ENCODE results near the gene GRM7. TPM values are rescaled to one million over a fixed set of nuclear protein-coding genes. Genes with fewer than 3 reads are reported as not detected.

GRM7 gene
- total RNA-seq, 1 experiment from 2014 or later, result not detected

DNA sequence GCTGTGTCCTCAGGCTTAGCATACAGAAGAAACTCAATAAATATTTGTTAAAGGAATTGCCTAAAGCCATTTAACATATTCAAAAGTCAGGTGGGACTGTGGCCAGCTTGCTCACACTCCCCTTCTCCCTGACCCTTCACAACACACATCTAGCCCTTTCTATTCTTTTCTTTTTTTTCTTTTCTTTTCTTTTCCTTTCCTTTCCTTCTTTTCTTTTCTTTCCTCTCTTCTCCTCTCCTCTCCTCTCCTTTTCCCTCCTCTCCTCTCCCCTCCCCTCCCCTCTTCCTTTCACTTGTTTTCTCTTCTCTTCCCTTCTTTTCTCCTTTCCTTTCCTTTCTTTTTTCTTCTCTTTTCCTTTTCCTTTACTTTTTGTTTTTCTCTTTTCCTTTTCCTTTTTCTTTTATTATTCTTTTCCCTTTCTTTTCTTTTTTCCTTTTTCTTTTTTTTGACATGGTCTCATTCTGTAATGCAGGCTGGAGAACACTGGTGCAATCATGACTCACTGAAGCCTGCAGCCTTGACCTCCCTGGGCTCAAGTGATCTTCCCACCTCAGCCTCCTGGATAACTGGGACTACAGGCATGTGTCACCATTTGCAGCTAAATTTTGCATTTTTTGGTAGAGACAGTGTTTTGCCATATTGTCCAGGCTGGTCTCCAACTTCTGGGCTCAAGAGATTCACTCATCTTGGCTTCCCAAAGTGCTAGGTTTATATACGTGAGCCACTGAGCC lies 377.8 kb downstream of the GRM7 start (continued):
- TF ChIP-seq, protein P1, sequence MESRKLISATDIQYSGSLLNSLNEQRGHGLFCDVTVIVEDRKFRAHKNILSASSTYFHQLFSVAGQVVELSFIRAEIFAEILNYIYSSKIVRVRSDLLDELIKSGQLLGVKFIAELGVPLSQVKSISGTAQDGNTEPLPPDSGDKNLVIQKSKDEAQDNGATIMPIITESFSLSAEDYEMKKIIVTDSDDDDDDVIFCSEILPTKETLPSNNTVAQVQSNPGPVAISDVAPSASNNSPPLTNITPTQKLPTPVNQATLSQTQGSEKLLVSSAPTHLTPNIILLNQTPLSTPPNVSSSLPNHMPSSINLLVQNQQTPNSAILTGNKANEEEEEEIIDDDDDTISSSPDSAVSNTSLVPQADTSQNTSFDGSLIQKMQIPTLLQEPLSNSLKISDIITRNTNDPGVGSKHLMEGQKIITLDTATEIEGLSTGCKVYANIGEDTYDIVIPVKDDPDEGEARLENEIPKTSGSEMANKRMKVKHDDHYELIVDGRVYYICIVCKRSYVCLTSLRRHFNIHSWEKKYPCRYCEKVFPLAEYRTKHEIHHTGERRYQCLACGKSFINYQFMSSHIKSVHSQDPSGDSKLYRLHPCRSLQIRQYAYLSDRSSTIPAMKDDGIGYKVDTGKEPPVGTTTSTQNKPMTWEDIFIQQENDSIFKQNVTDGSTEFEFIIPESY (IDR thresholded peaks at IDR 0.05; ENCODE audit: extremely low read depth, insufficient replicate concordance, low read length), result no peak

DNA sequence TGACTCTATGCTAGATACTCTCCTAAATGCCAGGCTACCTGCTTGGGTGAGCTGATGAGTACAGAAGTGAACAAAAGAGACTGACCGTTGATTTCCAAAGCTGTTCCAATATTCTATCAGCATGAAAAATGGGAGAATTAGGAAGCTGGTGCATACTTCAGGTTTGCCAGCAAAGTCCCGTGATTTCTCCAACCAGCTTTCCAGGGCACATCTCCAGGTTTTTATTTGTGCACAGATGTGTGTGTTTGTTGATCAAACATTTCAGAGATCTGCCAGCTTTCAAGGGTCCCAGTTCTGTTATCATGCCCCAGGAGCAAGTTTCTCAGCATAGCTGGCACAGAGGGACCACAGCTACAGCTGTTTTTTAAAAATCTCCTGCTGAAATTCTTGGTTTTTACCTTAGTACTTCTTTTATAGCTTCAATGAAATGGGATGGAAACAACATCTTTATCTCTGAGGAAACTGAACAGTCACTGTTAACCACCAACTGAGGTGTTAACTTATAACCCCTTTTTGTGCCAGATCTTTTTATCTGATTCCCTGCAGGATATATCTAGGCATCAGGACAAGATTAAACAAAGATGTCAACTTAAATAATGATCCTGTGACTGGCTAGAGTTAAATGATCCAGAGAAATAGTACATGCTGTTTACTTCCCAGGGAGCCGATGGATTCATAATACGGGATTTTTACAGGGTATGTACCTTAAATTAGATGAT lies 380.8 kb downstream of the GRM7 start:
- Histone ChIP-seq H3K27me3 (ENCODE audit: insufficient read depth, low read length) (no peaks in the 10 kb centered on the region), H3K4me3 (replicated peaks in 1 of 2; ENCODE audit: low read depth in 1 of 2, low read length in 2 of 2) (no peak overlapping the region), H3K36me3 (ENCODE audit: control insufficient read depth in 1 of 2, insufficient read depth in 2 of 2, low read length in 2 of 2) (no peaks in the 10 kb centered on the region), H4K20me1 (ENCODE audit: insufficient read depth) (no peaks in the 10 kb centered on the region), H3K4me1 (ENCODE audit: control insufficient read depth in 1 of 2, insufficient read depth in 2 of 2, low read length in 2 of 2) (no peaks in the 10 kb centered on the region), H3K9ac (ENCODE audit: low read length) (no peak overlapping the region), H3K9me2 (ENCODE audit: insufficient read depth) (no peaks in the 10 kb centered on the region), H3K79me2 (ENCODE audit: insufficient read depth, low read length) (no peaks in the 10 kb centered on the region), H3K27ac (ENCODE audit: low read depth, low read length) (no peak overlapping the region), H3K4me2 (ENCODE audit: low read length) (no peak overlapping the region), H3K9me3 (ENCODE audit: control insufficient read depth in 1 of 2, insufficient read depth in 1 of 2, low read depth in 1 of 2, low read length in 2 of 2) (no peaks in the 10 kb centered on the region), H2AFZ (ENCODE audit: low read depth, low read length, poor library complexity, severe bottlenecking) (no peak overlapping the region)
- DNase-seq (ENCODE audit: low read depth, low spot score) (no peak), ATAC-seq (no peak)
- CTCF ChIA-PET, result no interaction called here
- intact Hi-C loops (cut with micrococcal nuclease), result no loop called here
- TF ChIP-seq FOSL1 (IDR thresholded peaks at IDR 0.05; ENCODE audit: low read depth), result no peak
- RAD21 ChIA-PET (ENCODE audit: low non-redundant PET in 1 of 2, low total read pairs in 2 of 2, uncharacterized antibody in 2 of 2, unreplicated experiment in 2 of 2), result no interaction called here
- POLR2A ChIA-PET, result no interaction called here
- BruUV-seq (replicated peaks), result no TSS peak

DNA sequence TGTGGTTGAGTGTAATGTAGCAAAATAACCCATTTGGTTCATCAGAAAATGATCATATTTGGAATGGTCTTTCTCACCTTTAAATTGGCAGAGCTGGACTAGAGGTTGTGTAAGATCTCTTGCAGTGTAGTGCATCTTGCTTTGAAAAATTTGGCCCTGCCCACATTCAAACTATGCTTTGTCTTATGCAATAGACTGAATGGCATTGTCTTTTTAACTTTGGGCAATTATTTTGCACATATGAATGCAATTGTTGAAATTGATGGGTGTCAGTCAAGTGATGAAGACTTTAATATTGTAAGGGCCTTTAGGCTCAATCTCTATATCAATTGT lies 381.4 kb downstream of the GRM7 start:
- POLR2A ChIA-PET, result no interaction called here

More for the DNA sequence above, 381.4 kb downstream of the GRM7 start:
- Histone ChIP-seq H3K27me3 (ENCODE audit: insufficient read depth, low read length) (no peaks in the 10 kb centered on the region), H3K27ac (ENCODE audit: low read depth, low read length) (no peak overlapping the region), H3K79me2 (ENCODE audit: insufficient read depth, low read length) (no peaks in the 10 kb centered on the region), H3K4me2 (ENCODE audit: low read length) (no peak overlapping the region), H2AFZ (ENCODE audit: low read depth, low read length, poor library complexity, severe bottlenecking) (no peak overlapping the region), H3K9me2 (ENCODE audit: insufficient read depth) (no peaks in the 10 kb centered on the region), H3K4me1 (ENCODE audit: control insufficient read depth in 1 of 2, insufficient read depth in 2 of 2, low read length in 2 of 2) (no peaks in the 10 kb centered on the region), H3K36me3 (ENCODE audit: control insufficient read depth in 1 of 2, insufficient read depth in 2 of 2, low read length in 2 of 2) (no peaks in the 10 kb centered on the region), H3K9me3 (ENCODE audit: control insufficient read depth in 1 of 2, insufficient read depth in 1 of 2, low read depth in 1 of 2, low read length in 2 of 2) (no peaks in the 10 kb centered on the region), H4K20me1 (ENCODE audit: insufficient read depth) (no peaks in the 10 kb centered on the region), H3K4me3 (replicated peaks in 1 of 2; ENCODE audit: low read depth in 1 of 2, low read length in 2 of 2) (no peak overlapping the region), H3K9ac (ENCODE audit: low read length) (no peak overlapping the region)
- ChIA-PET RAD21 (ENCODE audit: low non-redundant PET in 1 of 2, low total read pairs in 2 of 2, uncharacterized antibody in 2 of 2, unreplicated experiment in 2 of 2) (no interaction called here), CTCF (no interaction called here)
- no TSS peak for BruUV-seq (replicated peaks)
- ATAC-seq (no peak), DNase-seq (ENCODE audit: low read depth, low spot score) (no peak)
- TF ChIP-seq, protein P2, sequence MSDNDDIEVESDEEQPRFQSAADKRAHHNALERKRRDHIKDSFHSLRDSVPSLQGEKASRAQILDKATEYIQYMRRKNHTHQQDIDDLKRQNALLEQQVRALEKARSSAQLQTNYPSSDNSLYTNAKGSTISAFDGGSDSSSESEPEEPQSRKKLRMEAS (IDR thresholded peaks at IDR 0.05), result no peak
- no peak for TF ChIP-seq YY1 (IDR thresholded peaks at IDR 0.05; ENCODE audit: extremely low read depth, insufficient replicate concordance, low read depth, low read length)
- TF ChIP-seq JUND (IDR thresholded peaks at IDR 0.05), result no peak
- TF ChIP-seq POLR2A (IDR thresholded peaks at IDR 0.05; ENCODE audit: borderline replicate concordance, extremely low read depth, insufficient read depth, insufficient read length), result no peak
- TF ChIP-seq, protein P1 (IDR thresholded peaks at IDR 0.05; ENCODE audit: extremely low read depth, insufficient replicate concordance, low read length), result no peak
- TF ChIP-seq EZH2phosphoT487 (IDR thresholded peaks at IDR 0.05; ENCODE audit: borderline replicate concordance), result no peak
- no peak for TF ChIP-seq RAD21 (IDR thresholded peaks at IDR 0.05; ENCODE audit: low read depth)
- no peak for TF ChIP-seq EZH2 (IDR thresholded peaks at IDR 0.05)
- no peak for TF ChIP-seq ZNF274 (IDR thresholded peaks at IDR 0.05; ENCODE audit: low read depth, low read length)
- intact Hi-C loops (cut with micrococcal nuclease), result no loop called here
